NOMO-1 (cell line): ENCODE data around the gene MAST4.

Source experiments
- DNase-seq, 2 experiments: peaks; one replicate each; lab custom pipeline; 2025; ENCODE audit not compliant: unreplicated experiment in 2 of 2; lab: John Stamatoyannopoulos, UW

The MAST4 gene

DNA sequence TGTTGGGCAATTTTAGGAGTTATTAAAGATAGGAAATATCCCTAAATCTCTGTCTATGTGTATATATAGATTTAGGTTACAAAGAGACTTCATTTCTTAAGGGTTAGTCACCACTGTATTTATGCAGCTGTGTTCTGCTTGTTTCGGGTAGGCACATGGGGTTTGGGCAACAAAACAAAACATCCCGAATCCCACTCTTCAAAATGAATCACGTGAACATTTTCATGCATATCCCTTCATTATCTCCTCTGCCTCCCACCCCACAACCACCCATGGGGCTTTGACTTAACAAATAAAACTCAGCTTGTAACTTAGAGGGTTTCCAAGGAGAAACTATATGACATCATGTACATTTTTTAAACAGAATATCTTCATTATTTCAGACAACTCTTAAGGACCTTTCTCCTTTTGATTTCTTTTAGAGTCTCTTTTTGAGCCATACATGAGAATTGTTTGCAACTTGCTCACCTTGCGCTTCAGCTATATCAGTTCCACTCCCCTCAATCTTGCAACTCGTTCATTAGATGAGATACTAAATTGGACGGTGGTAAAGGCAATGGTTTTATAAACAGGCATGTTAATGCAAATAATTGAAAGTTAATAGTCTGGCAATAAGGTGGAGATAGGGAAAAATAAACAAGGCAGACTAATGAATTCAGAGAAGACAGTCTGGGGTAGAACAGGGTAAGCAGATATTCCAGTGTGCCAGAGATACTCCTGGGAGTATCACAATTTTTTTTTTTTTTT is 463.7 kb downstream of the MAST4 start:
- no peak for DNase-seq

DNA sequence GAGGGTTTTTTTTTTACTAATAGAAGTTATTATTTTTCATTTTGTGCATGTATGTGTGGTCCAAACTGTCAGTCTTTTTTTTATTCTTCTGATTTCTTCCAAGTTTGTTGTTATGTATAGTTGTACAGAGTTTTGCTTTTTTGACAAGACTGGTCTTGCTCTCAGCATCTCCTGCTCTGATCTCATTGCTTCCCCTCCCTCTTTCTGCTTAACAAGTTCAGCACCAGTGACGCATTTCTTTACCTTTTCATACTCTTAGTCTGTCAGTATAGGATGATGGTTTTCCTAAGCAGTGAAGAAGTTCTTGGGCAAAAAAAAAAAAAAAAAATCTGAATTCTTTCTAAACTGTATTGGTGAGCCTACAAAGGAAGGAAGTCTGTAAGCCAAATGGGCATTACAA is 465.3 kb downstream of the MAST4 start:
- DNase-seq, result no peak

DNA sequence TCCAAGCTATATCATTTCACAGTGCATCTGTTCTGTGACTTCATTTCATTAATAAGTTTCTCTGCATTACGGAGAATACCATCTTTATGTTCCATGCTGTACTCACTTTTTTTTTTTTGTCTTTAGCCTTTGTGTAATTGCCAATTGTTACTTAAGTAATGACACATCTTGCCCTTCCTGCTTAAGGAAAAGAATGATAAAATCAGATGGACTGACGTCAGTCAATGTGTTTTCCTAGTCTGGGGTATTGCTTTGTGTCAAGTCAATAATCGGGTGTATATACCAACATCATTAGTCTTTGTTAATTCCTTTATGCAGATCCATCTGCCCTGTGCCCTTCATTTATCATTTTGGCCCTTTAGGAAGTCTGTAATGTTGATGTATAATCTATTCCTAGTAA is 466.9 kb downstream of the MAST4 start:
- DNase-seq, result no peak

DNA sequence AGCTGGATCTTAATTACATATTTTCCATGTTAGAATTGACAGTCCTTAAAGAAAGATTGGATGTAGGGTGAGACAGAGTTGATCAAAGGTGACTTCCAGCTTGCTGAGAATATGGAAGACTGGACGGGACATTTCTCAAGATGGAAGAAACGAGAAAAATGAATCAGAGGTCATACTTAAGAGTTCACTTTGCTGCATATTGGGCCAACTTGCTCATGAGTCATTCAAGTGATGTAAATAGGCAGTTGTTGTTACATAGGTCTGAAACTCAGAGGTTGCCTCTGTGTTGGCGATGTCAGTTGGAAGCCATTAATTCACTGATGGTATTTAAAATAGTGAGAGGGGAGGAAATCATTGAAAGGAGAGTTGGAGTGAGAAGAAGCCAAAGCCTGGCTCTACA is 467.6 kb downstream of the MAST4 start:
- no peak for DNase-seq

DNA sequence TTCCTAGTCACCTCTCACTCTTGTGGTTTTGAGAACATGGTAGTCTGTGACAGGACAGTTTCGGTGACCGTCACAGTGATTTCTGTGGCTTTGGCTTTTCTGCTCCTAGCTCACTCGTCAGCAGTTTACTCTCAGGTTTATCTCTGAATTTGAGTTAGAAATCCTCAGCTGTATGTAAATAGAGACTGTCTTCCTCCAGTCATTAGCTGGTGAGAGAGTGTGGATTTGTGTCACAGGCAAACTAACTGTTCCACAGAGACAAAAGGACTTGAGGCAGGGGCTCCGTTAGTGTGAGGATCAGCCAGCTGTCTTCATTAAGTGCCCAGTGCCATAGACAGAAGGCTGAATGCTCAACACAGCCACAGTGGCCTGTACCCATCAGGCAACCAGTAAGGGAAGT is 469.0 kb downstream of the MAST4 start:
- no peak for DNase-seq

DNA sequence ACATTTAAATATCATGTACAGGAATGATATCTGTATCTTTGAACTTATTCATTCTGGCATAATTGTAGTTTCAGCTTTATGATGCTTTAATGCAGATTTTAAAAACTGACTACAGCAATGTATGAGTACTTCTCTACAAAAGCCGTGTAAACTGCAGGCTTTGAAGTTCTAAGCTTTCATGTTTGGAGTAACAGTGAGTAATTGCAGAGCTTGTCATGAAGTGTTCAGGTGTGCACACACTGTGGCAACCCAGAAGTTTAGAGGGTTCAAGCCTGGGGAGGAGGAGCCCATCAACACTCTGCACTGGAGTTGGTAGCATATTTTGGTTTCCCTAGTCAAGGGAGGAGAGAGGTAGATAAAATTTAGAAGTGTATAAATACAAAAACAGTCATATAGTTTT is 469.5 kb downstream of the MAST4 start:
- no peak for DNase-seq

DNA sequence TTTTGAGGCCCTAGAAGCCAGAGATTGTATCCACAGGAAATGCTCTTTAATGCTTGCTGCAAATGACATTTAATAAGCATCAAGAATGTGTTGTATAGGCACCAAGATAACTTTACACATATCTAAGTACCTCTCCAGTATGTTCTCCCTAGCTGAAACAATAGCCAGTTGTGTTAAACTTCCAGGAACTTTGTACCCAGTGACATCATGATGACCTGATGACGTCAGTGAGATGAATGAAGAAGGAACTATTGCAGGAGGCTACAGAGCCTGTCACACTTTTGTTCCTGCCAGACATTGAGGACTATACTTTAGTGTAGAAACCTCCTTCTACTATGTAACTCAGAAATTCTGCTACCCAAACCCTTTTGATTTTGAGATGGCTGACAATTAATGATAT is 470.6 kb downstream of the MAST4 start:
- no peak for DNase-seq

DNA sequence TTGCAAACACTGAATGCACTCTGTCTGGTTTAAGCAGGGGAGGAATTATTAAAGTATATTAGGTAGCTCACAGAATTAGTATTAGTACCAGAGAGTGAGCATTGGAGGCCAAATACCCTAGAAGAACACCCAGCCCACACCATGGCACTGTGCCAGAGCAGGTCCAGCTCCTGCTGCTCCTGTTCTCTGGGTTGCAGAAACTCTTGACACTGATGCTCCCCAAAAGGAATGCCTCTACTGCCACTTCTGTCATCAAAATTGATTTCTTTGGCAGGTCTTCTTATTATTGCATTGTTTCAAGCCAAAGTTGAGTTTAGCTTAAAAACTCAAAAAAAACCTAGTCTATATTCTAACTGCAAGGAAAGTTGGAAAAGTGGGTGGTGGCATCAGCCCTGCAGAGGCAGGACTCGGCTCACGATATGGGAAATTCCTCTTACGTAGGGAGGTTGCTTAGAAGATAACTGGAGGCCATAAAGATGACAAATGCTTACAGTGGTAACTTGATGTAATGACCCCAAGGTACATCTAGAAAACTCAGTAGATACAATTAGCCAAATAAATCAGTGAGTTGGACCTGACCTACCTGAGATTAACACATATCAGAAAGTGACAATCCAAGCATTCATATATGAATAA is 477.0 kb downstream of the MAST4 start:
- DNase-seq, result no peak

DNA sequence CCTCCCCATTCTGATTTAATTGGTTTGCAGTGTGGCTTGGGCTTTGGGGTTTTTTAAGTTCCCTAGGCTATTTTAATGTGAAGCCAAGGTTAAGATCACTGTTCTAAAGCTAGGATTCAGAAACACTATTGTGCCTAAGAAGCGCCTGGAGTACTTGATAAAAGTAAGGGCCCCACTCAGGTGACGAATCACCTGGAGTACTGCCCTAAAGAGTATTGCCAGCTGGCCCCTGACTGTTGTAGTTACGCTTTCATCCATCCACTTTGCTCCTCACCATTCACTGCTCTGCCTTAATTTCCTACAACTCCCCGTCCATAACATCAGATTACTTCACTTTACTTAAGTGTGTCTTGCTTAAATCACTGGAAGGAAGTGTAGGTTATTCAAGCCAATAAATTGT is 481.1 kb downstream of the MAST4 start:
- DNase-seq, result no peak

DNA sequence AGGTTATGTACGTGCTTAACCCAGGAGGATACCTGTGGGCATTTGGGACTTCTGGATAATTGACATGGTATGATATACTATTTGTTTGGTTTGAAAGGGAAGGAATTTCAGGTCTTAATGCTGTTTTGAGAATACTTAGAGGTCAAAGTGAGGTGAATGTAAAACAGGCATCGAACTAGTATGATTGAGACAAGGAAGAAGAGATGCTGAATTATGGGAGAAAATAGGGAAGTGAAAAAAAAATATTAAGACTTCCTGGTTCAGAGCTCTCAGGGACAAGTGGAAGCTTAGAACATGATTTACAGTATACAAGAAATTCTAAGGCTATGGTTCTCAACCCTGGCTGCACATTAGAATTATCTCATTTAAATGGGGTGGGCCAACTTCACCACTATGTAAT is 485.1 kb downstream of the MAST4 start:
- DNase-seq, result peak; percentile 9 to 70

DNA sequence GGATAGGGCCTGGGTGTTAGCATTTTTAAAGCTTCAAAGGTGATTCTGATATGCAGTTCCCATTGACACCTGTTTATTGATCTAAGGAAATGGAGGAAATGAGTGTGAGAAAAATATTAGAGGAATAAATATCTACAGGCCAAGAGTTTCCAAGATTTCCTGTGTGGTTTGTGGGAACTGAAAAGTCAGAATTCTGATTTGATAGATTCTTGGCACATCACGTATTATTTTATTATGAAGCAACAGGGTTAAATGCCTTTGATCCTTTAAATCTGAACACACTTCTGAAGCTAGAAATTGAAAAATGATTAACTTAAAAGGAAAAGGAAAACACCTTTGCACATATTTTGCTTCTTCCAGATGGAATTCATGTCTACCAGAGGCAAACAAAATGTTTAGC is 486.7 kb downstream of the MAST4 start:
- DNase-seq, result no peak

DNA sequence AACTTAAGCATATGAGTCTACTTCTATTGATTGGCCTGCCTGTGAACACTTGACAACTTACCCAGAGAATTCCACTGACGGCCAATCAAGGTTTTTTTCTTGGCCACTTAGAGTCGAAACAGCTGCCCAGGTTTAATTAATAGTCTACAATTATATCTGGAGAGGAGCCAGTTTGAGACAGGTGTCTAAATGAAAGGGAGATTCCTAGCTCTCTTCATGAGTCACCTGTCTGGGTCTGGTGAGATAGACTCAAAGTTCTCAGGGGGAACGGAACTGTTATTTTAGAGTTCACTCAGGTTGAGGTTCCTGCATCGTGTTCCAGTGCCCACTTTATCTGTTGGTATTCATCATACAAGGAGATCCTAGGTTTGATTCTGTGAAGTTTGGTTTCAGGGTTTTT is 489.4 kb downstream of the MAST4 start:
- no peak for DNase-seq

DNA sequence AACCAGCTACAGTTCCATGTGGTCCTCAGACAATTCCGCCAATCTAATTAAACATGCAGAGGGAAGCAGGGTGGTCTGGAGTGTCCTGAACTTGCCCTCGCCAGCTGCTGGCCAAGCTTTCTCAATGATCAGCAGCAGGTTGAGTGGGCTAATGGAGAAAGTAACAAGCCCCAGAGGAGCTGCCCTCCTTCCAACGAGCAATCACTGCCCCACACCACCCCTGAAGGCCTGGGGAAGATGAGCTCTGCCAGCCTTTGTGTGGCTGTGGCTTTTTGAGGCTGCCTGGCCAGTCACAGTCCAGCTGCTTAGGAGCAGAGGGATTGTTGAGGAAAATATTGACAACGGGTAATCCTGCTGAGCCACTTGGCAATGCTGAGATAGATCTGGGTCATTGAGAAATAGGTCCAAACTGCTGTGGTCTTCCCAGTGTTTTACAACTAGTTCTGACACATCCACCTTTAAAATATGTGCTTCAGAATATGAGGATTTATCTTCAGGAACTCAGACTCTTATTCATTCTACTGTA is 493.1 kb downstream of the MAST4 start:
- no peak for DNase-seq

DNA sequence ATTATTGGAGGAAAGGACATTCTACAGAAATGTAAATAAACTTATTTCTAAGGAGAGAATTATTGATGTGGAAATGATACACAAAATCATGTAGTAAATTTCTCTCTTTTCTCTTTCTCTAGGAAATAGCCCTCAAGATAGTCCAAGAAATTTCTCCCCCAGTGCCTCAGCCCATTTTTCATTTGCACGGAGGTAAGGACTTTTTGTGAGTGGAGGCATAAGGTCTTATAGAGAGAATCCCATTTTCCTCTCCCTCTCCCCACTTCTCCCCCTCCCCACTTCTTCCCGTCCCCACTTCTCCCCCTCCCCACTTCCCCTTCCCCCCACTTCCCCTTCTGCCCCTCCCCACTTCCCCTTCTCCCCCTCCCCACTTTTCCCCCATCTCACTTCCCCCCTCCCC is 493.8 kb downstream of the MAST4 start:
- DNase-seq, result no peak

DNA sequence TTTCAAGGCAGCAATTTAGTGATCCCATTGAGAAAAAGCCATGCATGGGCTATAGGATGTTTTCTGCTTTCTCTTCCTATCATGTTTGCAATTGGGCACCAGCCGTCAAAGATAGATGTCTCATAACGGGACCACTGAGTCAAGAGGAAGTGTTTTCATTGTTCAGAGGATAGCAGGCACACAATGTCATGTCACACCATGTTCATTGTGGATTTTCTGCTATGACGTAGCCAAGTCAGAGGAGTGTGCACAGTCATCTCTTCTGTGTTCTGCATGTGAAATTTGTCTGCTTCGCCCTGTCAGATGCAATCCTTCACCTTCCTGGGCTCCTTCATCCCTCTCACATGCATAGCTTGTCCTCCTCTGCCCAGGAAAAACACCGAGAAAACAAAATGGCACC is 494.4 kb downstream of the MAST4 start:
- DNase-seq, result no peak

DNA sequence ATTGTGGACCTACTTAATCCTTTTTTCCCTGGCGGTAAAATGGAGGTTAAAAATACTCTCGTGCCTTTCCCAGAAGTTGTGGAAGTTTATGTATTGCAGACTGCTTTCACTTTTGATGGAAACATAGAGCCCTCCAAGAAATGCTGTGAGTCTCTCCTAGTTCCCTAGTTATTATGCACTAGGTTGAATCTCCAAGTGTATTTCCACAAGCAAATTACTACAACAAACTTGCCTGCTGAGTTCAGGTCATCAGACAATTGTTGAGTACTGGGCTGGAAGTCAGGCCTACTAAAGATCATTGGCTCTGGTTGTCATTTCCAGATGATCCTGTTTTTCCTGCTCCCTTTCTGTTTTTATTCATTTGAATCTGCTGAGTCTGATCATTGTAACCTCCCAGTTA is 496.3 kb downstream of the MAST4 start:
- DNase-seq, result no peak

DNA sequence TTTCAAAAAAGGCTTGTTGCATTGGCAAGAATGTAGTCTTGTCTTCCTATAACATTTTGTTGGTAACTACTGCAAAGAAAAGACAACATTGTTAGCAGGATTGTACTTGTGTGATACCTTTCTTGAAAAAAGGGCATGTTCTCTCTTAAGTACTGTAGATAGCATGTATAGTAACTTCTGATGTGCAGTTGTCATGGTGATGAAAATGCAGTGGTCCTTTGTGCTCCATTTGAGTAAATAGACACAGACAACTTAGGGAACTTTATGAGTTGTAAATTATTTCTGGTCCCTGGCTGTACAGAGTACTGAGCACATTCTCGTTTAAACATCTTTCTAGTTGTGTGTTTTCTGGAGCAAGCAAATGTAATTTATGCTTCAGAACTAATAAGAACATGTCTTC is 497.1 kb downstream of the MAST4 start:
- DNase-seq, result no peak

DNA sequence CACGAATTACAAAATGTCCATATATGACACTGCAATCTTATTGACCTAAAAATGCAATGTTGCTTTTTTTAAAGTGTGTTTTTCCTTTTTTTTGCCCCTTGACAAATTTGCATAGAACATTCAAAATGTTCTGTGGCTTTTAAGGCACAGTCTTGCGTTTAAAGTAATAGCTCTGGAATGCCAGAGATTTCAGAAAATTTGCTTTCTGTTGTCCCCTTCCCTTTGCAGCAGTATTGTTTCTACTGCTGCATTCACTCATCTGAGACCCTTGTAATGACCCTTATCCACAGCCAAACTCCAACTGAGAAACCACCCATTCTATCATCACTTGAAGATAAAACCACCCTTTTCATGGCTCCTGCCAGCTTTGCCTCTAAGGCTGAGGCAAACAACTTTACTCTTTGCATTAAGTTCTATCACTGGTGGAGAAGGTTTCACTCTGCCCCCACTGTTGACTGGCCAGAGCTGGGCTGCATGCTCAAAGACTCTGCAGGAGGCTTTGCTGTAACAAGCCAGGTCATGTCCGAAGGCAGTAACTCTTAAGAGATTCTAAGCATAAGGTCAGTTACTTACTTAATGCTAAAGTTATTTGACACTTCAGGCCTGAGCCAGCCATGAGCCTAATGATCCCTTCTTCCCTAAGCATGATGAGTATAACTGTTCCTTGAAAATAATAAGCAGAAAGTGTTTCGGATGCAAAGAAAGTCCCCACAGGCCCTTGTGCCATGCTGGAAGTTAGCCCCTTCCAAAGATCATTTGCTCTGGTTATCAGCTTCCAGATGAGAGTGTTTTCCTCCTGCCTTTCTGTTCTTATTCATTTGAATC is 498.5 kb downstream of the MAST4 start:
- no peak for DNase-seq

DNA sequence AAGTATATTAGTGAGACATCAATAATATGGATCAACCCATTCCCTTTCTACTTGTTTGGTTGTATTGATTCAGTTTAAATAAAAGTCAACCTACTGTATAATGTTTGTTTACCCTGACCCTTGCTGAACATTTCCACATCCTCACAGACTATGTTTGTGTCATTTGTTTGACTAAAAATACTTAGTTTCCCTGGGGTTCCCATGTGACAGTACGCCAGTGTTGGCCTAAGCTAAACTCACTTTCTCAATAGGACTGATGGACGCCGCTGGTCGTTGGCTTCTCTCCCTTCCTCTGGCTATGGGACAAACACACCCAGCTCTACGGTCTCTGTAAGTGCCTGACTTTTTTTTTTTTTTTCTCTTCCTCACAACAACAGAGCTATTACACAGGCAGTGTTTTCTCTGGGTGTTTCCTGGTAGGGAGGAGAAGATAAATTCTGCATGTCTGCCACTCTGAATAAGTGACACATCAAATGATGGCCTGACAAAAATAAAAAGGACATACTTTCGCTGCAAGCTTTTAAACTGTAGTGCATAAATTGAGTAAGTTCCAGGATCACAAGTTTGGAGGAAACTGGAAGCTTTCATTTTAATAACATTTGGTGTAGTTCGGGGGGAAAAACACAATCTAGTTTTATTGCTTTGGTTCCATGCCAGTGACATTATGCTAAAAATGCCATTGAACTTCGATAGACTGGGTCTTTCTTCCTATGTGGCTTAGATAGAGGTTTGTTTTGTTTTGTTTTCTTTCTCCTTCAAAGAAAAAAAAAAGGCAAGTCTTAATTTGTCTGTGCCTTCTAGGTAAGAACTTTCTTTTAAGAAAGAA is 499.4 kb downstream of the MAST4 start:
- no peak for DNase-seq

DNA sequence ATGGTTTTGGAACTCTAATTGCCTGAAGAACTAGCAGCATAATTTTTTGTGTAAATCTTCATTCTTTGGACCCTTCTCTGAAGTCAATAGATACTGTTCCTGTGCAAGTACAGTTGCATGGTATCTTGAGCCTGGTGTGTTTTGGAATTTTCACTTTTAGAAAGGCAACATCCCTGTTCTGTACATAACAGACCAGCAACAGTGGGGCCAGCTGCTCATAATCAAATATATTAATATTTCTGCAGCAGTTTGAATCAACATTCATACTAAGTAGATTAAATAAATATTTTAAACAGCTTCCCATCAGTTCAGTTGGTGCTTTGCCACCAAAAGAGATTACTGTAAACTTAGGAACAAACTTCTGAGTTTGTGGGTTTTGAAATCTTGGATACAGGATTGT is 502.5 kb downstream of the MAST4 start:
- DNase-seq, result no peak

DNA sequence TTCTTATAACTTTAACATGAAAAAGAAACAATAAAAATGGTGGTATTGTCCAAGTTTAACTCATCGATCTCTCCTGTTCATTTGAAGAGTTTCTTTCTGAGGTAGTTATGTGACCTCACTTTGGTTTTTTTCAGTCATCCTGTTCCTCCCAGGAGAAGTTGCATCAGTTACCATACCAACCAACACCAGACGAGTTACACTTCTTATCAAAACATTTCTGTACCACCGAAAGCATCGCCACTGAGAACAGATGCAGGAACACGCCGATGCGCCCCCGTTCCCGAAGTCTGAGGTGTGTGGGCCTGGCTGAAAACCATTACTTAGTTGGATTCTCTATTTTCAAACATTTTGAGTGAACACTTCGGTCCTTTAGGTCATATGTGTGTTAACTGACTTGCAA is 504.1 kb downstream of the MAST4 start:
- no peak for DNase-seq
